HepG2 (cell line): ENCODE results near the gene ZMIZ1. TPM values are rescaled to one million over a fixed set of nuclear protein-coding genes. Genes with fewer than 3 reads are reported as not detected.
A peak's percentile ranks its signal among the peaks of the same experiment; 100 is the strongest.

ENCODE experiments used
- ELF3 ChIP-seq: IDR thresholded peaks from 2 replicates; pipeline ENCODE4 v1.6.1; 2016; ENCODE audit warnings: missing genetic modification reagents, missing compliant biosample characterization
- HNRNPH1 ChIP-seq: fragments of 200-400 bp; formaldehyde crosslinking; optimal IDR thresholded peaks from 2 replicates; pipeline ENCODE3; 2017; ENCODE audit warnings: mild to moderate bottlenecking, low read depth, low read length
- HNRNPK ChIP-seq: fragments of 200-400 bp; formaldehyde crosslinking; IDR thresholded peaks from 2 replicates; pipeline ENCODE4 v1.6.1; 2018; ENCODE audit warnings: low read length, low read depth, moderate library complexity, mild to moderate bottlenecking; ENCODE audit not compliant: poor library complexity, severe bottlenecking
- NFYB ChIP-seq: sonication (generic); formaldehyde crosslinking; IDR thresholded peaks from 2 replicates; pipeline ENCODE4 v1.4.0; 2020; ENCODE audit warnings: missing genetic modification reagents
- PRPF4 ChIP-seq: fragments of 200-400 bp; formaldehyde crosslinking; IDR thresholded peaks from 2 replicates; pipeline ENCODE4 v1.6.1; 2016; ENCODE audit warnings: low read length, low read depth; ENCODE audit not compliant: poor library complexity, severe bottlenecking
- SRY ChIP-seq: sonication (generic); formaldehyde crosslinking; IDR thresholded peaks from 2 replicates; pipeline ENCODE4 v1.8.0; 2022; ENCODE audit warnings: mild to moderate bottlenecking, missing genetic modification reagents
- ZMAT3 ChIP-seq: sonication (generic); formaldehyde crosslinking; conservative IDR thresholded peaks from 2 replicates; pipeline ENCODE4 v1.7.0; 2021; ENCODE audit warnings: missing genetic modification reagents
- ZNF138 ChIP-seq: sonication (generic); formaldehyde crosslinking; IDR thresholded peaks from 2 replicates; pipeline ENCODE4 v1.5.0; 2020; ENCODE audit warnings: mild to moderate bottlenecking, low read depth, missing genetic modification reagents
- ZNF83 ChIP-seq: sonication (generic); formaldehyde crosslinking; IDR thresholded peaks from 2 replicates; pipeline ENCODE4 v1.4.0; 2020; ENCODE audit warnings: missing genetic modification reagents, mild to moderate bottlenecking, borderline replicate concordance
- polyA plus RNA-seq, 8 experiments: library from polyadenylated mRNA; depleted of rRNA in 3 of 8; stranded (reverse) in 7 of 8; unstranded in 1 of 8; fragments of >200 nt; fragmentation: Illumina TruSeq in 4 of 8; extraction: Trizol in 4 of 8; gene quantifications; 2 replicates each; pipeline versions ENCODE4 v1.2.1 to v1.2.3, GENCODE V29; 2011 to 2016; ENCODE audit warnings: low read depth in 4 of 8, missing spikeins in 1 of 8, mixed read lengths in 1 of 8; ENCODE audit not compliant: insufficient read depth in 1 of 8
- total RNA-seq, 5 experiments: library from RNA; depleted of rRNA; stranded (reverse); fragments of >200 nt; fragmentation: Illumina TruSeq; extraction: Trizol; gene quantifications; 2 replicates each; pipeline ENCODE4 v1.2.3, GENCODE V29; 2016; ENCODE audit warnings: low read depth in 1 of 5
- TF ChIP-seq, protein P1 (sequence below): sonication (generic); formaldehyde crosslinking; IDR thresholded peaks from 2 replicates; pipeline ENCODE4 v1.9.0; 2021; ENCODE audit warnings: missing genetic modification reagents, borderline replicate concordance
- TF ChIP-seq, protein P2 (sequence below): sonication (generic); formaldehyde crosslinking; conservative IDR thresholded peaks from 2 replicates; pipeline ENCODE4 v1.8.0; 2022; ENCODE audit warnings: mild to moderate bottlenecking, moderate library complexity, missing genetic modification reagents
- TF ChIP-seq, protein P3 (sequence below): sonication (generic); formaldehyde crosslinking; IDR thresholded peaks from 2 replicates; pipeline ENCODE4 v1.8.0; 2022; ENCODE audit warnings: low read depth, missing genetic modification reagents
- TF ChIP-seq, protein P4 (sequence below): sonication (generic); formaldehyde crosslinking; IDR thresholded peaks from 2 replicates; pipeline ENCODE4 v1.5.1; 2020; ENCODE audit warnings: mild to moderate bottlenecking, missing genetic modification reagents, borderline replicate concordance
- TF ChIP-seq, protein P5 (sequence below): sonication (generic); formaldehyde crosslinking; IDR thresholded peaks from 2 replicates; pipeline ENCODE4 v1.4.0; 2020; ENCODE audit warnings: missing genetic modification reagents

Gene ZMIZ1
- total and polyA plus RNA-seq, 2 of the 13 experiments (the other 11 are each of a cell fraction or from before 2014, with no cell fraction given), result 5.3 to 10.2 TPM

DNA sequence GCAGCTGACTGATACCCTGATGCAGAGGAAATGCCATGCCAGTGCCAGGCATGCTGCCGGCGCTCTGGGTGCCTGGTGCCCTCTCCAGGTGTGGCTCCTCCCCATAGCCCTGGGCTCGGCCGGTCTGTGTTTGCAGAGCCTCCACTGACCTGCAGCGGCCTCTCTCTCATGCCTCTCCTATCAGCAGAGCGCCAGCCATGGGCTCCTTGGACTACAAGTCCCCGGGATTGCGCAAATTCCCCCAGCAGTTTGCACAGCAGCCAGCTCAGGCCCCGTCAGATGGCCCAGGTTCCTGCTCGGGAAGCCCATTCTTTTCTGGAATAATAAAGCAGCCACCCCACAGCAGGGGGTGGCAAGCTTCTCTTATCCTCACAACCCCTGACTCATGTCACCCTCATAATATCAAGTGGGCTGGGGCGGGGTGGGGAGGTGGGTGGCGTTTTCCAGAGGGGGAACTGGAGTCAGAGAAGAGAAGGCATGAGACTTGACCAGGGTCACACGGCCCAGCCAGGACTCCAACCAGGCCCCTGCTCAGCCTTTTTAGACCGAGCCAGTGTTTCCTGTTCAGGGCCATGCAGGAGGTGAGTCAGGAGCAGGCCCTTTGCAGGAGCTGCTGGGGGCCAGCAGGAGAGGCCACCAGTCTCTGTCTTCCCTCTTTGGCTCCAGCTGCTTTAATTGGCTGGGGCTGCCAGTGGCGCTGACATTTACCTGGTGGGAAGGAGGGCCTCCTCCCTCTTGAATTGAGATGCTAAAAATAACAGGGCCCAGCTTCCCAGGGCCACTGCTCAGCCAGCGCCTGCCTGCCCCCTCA lies 58.6 kb downstream of the ZMIZ1 start (continued):
- TF ChIP-seq, protein P1, sequence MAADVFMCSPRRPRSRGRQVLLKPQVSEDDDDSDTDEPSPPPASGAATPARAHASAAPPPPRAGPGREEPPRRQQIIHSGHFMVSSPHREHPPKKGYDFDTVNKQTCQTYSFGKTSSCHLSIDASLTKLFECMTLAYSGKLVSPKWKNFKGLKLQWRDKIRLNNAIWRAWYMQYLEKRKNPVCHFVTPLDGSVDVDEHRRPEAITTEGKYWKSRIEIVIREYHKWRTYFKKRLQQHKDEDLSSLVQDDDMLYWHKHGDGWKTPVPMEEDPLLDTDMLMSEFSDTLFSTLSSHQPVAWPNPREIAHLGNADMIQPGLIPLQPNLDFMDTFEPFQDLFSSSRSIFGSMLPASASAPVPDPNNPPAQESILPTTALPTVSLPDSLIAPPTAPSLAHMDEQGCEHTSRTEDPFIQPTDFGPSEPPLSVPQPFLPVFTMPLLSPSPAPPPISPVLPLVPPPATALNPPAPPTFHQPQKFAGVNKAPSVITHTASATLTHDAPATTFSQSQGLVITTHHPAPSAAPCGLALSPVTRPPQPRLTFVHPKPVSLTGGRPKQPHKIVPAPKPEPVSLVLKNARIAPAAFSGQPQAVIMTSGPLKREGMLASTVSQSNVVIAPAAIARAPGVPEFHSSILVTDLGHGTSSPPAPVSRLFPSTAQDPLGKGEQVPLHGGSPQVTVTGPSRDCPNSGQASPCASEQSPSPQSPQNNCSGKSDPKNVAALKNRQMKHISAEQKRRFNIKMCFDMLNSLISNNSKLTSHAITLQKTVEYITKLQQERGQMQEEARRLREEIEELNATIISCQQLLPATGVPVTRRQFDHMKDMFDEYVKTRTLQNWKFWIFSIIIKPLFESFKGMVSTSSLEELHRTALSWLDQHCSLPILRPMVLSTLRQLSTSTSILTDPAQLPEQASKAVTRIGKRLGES, result no peak
- TF ChIP-seq, protein P2, sequence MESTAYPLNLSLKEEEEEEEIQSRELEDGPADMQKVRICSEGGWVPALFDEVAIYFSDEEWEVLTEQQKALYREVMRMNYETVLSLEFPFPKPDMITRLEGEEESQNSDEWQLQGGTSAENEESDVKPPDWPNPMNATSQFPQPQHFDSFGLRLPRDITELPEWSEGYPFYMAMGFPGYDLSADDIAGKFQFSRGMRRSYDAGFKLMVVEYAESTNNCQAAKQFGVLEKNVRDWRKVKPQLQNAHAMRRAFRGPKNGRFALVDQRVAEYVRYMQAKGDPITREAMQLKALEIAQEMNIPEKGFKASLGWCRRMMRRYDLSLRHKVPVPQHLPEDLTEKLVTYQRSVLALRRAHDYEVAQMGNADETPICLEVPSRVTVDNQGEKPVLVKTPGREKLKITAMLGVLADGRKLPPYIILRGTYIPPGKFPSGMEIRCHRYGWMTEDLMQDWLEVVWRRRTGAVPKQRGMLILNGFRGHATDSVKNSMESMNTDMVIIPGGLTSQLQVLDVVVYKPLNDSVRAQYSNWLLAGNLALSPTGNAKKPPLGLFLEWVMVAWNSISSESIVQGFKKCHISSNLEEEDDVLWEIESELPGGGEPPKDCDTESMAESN, result no peak; the same call in 1 of the 2 replicates
- TF ChIP-seq ZMAT3 (CRISPR knock-in tag), result no peak
- no peak for TF ChIP-seq PRPF4
- no peak for TF ChIP-seq HNRNPK
- TF ChIP-seq SRY (CRISPR knock-in tag), result no peak
- no peak for TF ChIP-seq ELF3 (CRISPR knock-in tag)
- TF ChIP-seq ZNF138 (CRISPR knock-in tag), result no peak
- TF ChIP-seq, protein P3, sequence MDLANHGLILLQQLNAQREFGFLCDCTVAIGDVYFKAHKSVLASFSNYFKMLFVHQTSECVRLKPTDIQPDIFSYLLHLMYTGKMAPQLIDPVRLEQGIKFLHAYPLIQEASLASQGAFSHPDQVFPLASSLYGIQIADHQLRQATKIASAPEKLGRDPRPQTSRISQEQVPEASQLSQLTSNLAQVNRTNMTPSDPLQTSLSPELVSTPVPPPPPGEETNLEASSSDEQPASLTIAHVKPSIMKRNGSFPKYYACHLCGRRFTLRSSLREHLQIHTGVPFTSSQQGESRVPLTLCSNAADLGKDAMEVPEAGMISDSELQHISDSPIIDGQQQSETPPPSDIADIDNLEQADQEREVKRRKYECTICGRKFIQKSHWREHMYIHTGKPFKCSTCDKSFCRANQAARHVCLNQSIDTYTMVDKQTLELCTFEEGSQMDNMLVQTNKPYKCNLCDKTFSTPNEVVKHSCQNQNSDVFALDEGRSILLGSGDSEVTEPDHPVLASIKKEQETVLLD (CRISPR knock-in tag), result no peak
- TF ChIP-seq HNRNPH1, result no peak
- TF ChIP-seq, protein P4, sequence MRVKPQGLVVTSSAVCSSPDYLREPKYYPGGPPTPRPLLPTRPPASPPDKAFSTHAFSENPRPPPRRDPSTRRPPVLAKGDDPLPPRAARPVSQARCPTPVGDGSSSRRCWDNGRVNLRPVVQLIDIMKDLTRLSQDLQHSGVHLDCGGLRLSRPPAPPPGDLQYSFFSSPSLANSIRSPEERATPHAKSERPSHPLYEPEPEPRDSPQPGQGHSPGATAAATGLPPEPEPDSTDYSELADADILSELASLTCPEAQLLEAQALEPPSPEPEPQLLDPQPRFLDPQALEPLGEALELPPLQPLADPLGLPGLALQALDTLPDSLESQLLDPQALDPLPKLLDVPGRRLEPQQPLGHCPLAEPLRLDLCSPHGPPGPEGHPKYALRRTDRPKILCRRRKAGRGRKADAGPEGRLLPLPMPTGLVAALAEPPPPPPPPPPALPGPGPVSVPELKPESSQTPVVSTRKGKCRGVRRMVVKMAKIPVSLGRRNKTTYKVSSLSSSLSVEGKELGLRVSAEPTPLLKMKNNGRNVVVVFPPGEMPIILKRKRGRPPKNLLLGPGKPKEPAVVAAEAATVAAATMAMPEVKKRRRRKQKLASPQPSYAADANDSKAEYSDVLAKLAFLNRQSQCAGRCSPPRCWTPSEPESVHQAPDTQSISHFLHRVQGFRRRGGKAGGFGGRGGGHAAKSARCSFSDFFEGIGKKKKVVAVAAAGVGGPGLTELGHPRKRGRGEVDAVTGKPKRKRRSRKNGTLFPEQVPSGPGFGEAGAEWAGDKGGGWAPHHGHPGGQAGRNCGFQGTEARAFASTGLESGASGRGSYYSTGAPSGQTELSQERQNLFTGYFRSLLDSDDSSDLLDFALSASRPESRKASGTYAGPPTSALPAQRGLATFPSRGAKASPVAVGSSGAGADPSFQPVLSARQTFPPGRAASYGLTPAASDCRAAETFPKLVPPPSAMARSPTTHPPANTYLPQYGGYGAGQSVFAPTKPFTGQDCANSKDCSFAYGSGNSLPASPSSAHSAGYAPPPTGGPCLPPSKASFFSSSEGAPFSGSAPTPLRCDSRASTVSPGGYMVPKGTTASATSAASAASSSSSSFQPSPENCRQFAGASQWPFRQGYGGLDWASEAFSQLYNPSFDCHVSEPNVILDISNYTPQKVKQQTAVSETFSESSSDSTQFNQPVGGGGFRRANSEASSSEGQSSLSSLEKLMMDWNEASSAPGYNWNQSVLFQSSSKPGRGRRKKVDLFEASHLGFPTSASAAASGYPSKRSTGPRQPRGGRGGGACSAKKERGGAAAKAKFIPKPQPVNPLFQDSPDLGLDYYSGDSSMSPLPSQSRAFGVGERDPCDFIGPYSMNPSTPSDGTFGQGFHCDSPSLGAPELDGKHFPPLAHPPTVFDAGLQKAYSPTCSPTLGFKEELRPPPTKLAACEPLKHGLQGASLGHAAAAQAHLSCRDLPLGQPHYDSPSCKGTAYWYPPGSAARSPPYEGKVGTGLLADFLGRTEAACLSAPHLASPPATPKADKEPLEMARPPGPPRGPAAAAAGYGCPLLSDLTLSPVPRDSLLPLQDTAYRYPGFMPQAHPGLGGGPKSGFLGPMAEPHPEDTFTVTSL (CRISPR knock-in tag), result peak; percentile 17; the same call in 1 of the 2 replicates
- TF ChIP-seq, protein P5, sequence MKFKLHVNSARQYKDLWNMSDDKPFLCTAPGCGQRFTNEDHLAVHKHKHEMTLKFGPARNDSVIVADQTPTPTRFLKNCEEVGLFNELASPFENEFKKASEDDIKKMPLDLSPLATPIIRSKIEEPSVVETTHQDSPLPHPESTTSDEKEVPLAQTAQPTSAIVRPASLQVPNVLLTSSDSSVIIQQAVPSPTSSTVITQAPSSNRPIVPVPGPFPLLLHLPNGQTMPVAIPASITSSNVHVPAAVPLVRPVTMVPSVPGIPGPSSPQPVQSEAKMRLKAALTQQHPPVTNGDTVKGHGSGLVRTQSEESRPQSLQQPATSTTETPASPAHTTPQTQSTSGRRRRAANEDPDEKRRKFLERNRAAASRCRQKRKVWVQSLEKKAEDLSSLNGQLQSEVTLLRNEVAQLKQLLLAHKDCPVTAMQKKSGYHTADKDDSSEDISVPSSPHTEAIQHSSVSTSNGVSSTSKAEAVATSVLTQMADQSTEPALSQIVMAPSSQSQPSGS (CRISPR knock-in tag), result peak; percentile 61
- TF ChIP-seq ZNF83, result no peak
- TF ChIP-seq NFYB, result no peak
